HG03439 (cell line): ENCODE results near the gene STK31.
"Not testable (repeated sequence)": the region's sequence is repeated elsewhere in the genome, so short reads cannot be mapped to it uniquely, and the experiment has no call there.

ENCODE experiments used
- ATAC-seq: cut with Tn5 transposase; IDR thresholded peaks from one replicate; pipeline ENCODE4 v1.9.1; 2021; ENCODE audit warnings: mild to moderate bottlenecking, moderate library complexity; ENCODE audit not compliant: unreplicated experiment

STK31 gene

DNA sequence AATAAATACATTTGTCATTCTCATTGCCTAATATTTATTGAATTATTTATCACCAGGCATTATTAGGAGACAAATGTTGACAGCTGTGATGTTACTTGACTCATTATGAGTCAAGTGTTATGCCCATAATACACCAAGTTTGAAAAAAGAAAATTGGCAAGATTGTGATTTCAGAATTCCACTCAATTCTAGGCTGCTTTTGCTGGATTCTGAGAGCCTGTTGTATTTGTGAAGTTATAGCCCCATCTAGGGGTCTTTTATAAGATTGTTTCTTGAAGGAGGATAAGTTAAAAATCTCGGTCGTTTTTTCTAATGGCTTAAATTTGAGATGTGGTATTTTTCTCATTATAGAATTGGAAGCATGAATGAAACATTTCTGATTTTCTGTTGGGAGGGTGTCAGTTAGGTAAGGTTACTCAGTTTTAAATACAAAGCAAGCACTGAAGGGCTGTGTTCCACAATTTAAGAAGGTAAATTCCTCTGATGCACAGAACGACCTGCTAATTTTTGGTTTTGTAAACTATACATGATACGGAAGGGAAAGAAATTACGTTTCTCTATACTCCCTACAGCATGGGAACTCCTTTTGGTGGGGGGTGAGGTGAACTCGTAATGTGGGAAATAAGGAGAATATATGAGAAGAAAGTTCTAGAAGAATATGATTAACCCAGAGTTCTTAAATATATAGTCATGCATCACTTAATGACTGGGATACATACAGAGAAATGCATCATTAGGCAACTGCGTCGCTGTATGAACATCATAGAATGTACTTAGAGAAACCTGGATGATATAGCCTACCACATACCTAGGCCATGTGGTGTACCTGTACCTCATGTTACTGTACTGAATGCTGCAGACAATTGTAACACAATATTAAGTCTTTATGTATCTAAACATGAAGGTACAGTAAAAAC lies 2.6 kb downstream of the STK31 start:
- ATAC-seq, result no peak

DNA sequence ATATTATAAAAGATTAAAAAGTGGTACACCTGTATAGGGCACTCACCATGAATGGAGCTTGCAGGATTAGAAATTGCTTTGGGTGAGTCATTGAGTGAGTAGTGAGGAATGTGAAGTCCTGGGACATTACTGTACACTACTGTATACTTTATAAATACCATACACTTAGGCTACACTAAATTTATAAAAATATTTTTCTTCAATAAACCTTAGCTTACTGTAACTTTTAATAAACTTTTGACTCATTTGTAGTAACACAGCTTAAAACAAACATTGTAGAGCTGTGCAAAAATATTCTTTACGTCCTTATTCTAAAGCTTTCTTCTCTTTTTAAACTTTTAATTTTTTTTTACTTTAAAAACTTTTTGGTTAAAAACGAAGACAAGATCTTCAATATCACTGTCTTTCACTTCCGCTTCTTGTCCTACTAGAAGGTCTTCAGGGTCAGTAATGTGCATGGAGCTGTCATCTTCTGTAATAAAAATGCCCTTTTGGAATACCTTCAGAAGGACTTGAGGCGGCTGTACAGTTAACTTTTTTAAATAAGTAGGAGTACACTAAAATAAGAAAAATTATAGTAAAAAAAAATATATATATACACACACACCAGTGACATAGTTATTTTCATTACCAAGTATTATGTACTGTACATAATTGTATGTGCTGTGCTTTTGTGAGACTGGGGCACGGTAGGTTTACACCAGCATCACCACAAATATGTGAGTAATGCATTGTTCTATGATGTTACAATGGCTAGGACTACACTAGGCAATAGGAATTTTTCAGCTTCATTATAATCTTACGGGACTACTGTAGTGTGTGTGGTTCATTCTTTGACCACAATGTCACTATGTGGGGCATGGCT lies 3.5 kb downstream of the STK31 start:
- ATAC-seq, result no peak

DNA sequence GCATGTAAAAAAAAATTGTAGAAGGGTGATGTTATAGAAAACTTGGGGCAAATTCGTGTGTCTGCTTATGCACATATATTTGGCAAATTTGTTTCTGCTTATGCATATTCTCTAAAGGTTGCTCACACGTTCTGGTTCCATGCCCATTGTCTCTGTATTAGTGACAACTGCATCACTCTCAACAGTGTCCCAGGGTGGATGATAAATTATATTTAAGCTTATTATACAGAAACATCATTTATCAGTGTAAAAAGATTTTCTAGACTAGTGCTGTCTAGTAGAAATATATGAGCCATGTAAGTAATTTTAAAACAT lies 4.1 kb downstream of the STK31 start:
- no peak for ATAC-seq

DNA sequence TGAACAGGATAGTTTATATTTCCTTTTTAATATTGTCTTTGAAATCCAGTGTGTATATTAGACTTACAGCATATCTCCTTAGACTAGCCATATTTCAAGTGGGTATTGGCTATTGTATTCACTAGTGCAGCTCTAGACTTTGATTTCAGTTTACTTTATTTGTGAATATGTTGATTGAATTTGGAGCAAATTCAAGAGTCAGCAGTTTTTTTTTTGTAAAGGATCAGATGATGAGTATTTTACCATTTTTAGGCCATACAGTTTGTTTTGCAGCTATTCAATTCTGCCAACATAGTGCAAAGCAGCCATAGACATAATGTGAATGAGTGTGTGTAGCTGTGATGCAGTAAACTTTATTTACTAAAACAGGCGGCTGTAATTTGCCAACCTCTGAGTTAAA lies 4.6 kb downstream of the STK31 start:
- no peak for ATAC-seq

DNA sequence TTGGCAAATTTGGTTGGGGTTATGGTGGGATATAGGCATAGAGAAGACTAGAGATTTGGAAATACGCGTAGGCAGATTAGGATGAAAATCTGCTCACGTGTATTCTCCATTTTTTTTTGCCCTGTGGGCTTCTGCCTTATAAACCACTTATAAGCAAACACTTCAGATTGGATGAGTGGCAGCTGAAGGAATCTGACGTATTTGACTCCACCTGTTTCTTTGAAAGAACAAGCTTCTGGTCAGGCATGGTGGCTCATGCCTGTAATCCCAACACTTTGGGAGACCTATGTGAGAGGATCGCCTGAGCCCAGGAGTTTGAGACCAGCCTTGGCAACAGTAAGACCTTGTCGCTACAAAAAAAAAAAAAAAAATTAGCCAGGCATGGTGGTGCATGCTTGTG lies 5.1 kb downstream of the STK31 start:
- ATAC-seq, result no peak

DNA sequence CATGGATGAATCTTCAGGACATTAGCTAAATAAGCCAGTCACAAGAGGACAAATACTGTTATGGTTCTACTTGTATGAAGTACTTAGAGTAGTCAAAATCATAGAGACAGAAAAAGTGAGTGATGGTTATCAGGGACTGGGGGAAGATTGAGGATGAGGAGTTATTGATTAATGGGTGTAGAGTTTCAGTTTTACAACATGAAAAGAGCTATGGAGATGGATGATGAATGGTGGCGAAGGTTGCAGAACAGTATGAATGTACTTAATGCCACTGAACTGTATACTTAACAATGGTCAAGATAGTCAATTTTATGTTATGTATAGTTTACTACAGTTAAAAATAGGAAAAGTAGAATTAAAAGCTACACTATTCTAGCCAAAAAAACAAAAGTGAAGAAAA lies 7.8 kb downstream of the STK31 start:
- ATAC-seq, result no peak

DNA sequence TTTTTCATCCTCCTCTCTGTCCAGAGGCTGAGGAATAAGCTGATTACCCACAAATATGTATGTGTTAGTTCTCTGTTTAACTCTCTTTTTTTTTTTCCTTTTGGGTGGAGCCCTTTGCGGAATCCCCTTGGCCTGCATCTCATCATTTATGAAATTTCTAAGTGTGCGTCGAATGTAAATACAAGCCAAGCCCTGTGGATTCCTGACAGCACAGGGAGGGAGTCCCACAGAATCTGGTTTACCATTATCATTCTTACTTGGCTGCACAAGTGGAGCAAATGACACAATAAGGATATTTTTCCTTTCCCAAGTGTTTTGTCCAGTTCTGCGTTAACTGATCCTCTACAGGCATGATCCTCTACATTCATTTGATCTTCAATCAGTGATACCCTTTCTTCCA lies 11.4 kb downstream of the STK31 start:
- no peak for ATAC-seq

DNA sequence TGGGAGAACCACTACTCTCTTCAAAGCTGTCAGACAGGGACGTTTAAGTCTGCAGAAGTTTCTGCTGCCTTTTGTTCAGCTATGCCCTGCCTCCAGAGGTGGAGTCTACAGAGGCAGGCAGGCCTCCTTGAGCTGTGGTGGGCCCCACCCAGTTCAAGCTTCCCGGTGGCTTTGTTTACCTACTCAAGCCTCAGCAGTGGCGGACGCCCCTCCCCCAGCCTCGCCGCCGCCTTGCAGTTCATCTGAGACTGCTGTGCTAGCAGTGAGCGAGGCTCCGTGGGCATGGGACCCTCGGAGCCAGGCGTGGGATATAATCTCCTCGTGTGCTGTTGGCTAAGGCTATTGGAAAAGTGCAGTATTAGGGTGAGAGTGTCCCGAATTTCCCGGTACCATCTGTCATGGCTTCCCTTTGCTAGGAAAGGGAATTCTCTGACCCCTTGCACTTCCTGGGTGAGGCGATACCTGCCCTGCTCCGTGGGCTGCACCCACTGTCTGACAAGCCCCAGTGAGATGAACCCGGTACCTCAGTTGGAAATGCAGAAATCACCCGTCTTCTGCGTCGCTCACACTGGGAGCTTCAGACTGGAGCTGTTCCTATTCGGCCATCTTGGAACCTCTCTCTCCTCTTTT lies 12.7 kb downstream of the STK31 start:
- ATAC-seq, result not testable (repeated sequence)

DNA sequence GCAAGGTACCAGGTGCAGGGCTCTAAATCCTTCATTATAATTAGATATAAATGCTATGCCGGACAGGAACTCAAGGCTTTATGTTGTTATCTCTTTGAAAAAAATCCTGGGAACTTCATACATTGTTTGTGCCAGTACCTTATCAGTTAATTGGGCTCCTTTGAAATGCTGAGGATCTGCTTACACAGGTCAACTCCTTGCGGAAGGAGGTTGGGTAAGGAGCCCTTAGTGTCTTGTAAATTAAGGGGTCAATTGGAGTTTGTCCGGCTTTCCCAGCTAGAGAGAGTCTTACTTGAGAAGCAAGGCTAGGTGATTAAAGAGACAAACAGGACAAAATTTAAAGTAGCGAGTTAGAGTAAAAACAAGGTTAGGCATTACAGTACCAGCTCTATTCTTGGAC lies 14.1 kb downstream of the STK31 start:
- not testable (repeated sequence) for ATAC-seq

DNA sequence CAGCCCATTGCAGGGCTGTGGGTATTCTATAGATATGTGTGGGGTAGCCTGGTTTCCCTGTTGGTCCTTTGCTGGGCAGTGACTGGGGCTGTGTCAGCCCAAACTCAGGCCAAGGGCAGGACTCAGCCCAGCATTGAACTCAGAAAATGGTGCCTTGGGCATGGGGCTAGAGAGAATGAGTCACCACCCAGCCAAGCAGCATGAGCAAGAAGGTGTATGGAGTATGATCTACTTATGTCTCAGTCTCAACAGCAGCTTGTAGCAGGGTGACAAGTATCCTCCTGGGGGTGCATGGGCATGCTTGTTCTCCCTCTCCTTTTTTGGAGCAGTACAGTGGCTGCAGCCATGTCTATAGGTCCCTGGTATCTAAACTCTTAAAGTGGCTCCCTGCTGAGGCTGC lies 32.0 kb downstream of the STK31 start:
- ATAC-seq, result no peak

DNA sequence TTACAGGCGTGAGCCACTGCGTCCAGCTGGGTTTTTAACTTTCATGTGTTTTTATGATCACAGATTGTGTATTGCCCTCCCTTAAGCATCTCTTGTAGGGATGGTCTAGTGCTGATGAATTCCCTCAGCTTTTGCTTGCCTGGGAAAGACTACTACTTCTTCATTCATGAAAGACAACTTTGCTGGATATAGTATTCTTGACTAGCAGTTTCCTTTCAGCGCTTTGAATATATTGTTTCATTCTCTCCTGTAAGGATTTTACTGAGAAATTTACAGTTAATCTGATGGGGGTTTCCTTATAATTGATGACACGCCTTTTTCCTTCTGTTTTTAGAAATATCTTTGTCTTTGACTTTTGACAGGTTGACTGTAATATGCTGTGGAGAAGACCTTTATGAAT lies 33.2 kb downstream of the STK31 start:
- ATAC-seq, result no peak

DNA sequence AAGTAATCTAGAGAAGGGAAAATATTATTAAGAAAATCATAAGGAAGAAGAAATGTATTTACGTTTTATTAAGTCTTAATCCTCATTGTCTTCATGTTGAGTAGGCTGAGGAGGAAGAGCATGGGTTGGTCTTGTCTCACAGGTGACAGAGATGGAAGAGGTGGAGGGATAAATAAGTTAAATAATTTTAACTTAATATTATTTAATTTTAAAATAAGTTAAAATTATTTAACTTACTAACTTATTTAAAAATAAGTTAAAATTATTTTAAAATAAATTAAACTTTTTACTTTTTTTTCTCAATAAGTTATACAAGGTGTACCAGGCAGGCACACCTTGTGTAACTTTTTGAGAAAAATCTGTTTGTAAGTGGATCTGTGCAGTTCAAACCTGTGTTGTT lies 36.6 kb downstream of the STK31 start:
- no peak for ATAC-seq

DNA sequence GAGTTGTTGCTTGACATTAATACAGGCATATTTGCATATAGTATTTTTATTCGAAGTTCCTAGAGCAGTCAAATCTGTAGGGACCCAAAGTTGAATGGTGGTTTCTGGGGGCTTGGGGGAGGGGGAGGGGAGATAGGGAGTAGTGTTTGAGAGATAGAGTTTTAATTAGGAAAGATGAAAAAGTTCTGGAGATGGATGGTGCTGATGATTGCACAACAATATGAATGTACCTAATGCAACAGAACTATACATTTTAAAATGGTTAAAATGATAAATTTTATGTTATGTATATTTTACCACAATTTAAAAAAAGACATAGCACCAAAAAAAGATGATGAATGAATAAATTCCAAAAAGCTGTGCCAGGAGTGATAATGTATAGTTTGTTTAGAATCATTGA lies 41.8 kb downstream of the STK31 start:
- no peak for ATAC-seq

DNA sequence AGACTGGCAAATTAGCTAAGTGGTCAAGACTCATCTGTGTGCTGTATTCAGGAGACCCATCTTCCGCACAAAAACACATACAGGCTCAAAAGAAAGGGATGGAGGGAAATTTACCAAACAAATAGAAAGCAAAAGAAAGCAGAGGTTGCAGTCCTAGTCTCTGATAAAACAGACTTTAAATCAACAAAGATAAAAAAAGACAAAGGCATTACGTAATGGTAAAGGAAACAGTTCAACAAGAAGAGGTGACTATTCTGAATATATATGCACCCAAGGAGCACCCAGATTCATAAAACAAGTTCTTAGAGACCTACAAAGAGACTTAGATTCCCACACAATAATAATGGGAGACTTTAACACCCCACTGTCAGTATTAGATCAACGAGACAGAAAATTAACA lies 48.8 kb downstream of the STK31 start:
- ATAC-seq, result not testable (repeated sequence)

DNA sequence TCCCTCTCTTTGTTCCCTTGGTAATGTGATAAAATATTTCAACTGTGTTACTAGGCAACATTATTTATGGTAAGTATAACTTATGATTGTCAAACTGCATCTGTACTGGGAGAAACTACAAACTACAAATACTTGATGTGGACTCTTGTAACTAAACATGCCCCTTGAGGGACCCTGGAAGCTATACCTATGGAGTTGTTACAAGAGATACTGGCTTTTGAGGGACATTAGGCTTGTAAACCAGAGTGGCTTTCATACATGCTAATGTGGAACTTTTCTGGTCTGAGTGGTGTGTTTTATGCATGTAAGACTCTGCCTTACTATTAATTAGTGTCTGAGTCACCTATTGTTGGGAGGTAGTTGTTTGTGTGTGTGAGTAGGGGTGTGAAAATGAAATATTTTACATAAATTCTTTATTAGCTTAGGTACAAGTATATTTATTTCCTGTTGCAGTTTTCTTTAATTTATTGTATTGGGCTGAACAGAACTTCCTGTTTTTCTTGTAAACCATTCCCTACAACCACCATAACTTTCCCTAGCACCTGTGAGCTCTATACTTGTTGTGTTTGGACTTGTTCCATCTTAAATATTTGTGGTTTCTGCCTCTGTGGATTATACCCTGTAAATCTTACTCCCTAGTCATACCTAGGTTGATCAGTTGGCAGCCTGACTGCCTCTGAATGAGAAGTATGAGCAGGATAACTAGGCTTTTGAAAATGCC lies 49.8 kb downstream of the STK31 start:
- no peak for ATAC-seq

DNA sequence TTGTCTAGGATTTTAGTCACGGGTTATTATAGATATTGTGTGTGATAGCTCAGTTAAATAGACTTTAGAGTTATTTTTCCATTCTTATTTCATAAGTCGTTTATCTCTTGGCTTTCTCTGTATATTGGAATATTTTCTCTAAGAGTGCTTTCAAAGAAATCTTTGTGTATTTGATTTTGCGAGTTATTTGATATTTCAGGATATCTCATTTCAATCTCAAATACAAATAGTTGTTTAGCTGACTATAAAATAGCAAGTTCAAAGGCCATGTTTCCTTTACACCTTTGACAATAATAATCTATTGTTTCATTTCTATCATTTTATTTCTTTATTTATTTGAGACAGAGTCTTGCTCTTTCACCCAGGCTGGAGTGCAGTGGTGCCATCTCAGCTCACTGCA lies 55.9 kb downstream of the STK31 start:
- ATAC-seq, result no peak

DNA sequence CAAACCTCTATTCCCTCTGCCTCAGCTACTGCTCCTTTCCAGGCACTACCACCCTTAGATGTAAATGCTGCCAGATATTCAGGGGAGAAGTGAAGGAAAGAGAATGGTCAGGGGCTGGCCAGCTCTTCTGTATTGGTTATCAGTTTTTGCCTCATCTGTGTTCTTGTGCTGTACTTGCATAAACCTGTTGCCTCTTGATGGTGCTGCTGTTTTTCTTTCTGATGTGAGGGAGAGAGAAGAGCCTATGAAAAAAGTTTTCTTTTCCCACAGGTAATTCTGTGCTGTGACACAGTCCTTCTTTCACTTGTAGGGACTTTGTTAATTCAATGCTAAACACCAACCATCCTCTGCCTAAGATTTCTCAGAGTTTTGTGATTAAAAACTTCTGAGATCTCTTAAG lies 57.5 kb downstream of the STK31 start:
- no peak for ATAC-seq

DNA sequence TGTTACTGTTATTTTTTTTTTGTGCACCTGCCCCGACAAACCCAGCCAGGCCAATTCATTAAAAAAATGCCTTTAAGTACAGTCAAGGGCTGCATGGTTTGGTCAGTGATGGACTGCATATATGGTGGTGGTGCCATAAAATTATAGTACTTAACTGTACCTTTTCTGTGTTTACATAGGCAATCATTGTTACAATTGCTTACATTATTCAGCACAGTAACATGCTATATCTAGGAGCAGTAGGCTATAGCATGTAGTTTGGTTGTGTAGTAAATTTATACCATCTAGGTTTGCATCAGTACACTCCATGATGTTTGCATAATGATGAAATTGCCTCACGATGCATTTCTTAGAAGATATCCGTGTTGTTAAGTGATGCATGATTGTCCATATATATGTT lies 58.0 kb downstream of the STK31 start:
- ATAC-seq, result no peak

DNA sequence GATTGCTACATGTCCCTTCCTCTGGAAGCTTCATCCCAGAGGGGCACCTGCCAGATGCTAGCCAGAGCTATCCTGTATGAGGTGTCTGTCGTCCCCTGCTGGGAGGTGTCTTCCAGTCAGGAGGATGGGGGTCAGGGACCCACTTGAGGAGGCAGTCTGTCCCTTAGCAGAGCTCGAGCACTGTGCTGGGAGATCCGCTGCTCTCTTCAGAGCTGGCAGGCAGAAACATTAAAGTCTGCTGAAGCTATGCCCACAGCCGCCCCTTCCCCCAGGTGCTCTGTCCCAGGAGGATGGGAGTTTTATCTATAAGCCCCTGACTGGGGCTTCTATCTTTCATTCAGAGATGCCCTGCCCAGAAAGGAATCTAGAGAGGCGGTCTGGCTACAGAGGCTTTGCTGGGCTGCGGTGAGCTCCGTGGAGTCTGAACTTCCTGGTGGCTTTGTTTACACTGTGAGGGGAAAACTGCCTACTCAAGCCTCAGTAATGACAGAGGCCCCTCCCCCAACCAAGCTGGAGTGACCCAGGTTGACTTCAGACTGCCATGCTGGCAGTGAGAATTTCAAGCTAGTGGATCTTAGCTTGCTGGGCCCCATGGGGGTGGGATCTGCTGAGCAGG lies 69.3 kb downstream of the STK31 start:
- not testable (repeated sequence) for ATAC-seq

DNA sequence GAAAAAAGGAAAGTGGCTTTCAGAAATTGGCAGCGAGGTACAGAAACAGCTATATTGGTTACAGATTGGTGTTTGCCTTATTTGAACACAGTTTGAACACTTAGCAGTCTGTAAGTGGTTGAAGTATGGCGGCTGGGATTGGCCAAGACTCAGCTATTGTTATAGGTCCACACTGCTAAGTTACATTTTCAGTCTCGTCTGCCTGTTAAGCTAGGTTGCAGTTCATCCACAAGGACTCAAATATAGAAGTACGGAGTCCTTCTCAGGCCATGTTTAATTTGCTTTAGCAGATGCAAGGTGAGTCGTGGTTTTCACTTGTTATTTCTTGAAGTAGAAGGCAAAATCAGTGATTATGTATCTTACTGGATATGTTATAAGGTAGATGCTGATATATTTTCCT lies 73.1 kb downstream of the STK31 start:
- no peak for ATAC-seq

DNA sequence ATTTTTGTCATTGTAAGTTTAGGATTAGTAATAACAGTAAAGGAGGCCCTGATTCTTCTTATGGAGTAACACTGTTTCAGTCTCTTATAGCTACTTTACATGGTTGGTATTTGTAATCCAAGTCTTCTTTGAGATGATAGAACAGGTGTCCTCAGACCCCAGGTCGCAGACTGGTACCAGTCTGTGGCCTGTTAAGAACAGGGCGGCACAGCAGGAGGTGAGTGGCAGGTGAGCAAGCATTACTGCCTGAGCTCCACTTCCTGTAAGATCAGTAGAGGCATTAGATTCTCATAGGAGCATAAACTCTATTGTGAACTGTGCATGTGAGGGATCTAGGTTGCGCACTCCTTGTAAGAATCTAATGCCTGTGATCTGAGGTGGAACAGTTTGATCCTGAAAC lies 77.3 kb downstream of the STK31 start:
- no peak for ATAC-seq
